WTC11 (cell line): ENCODE results near the gene LHX3. TPM values are rescaled to one million over a fixed set of nuclear protein-coding genes. Genes with fewer than 3 reads are reported as not detected.

Source experiments
- ATAC-seq: fragments of 200-7000 bp; cut with Tn5 transposase; 2 replicates; pipeline ENCODE4 v1.10.0; 2021; ENCODE audit warnings: mild to moderate bottlenecking, moderate library complexity
- CTCF ChIA-PET: fragments of 300-600 bp; sonication (Branson Sonifier 250); formaldehyde crosslinking; loops from one replicate; lab custom pipeline; 2021; ENCODE audit warnings: antibody characterized with exemption; lab: Charles Lee
- POLR2A ChIA-PET: fragments of 350-600 bp; sonication (Branson Sonifier 250); formaldehyde crosslinking; loops from one replicate; lab custom pipeline; 2021; ENCODE audit warnings: antibody characterized with exemption; lab: Charles Lee
- DNase-seq: peaks from one replicate; pipeline ENCODE4 v3.0.0; 2021; ENCODE audit warnings: low spot score
- H3K27ac Mint-ChIP-seq: 2 replicates; pipeline ENCODE4 v1.8.0; 2021; ENCODE audit warnings: mixed read lengths
- H3K27me3 Mint-ChIP-seq: 2 replicates; pipeline ENCODE4 v1.8.0; 2021; ENCODE audit warnings: low read depth, mild to moderate bottlenecking, moderate library complexity, mixed read lengths
- H3K36me3 Mint-ChIP-seq: 2 replicates; pipeline ENCODE4 v1.8.0; 2021; ENCODE audit warnings: mixed read lengths
- H3K4me1 Mint-ChIP-seq: 2 replicates; pipeline ENCODE4 v1.8.0; 2022; ENCODE audit warnings: mixed read lengths
- H3K4me3 Mint-ChIP-seq: 2 replicates; pipeline ENCODE4 v1.8.0; 2021; ENCODE audit warnings: mild to moderate bottlenecking, moderate library complexity, mixed read lengths
- H3K9me3 Mint-ChIP-seq: 2 replicates; pipeline ENCODE4 v1.8.0; 2021; ENCODE audit warnings: mixed read lengths
- AR ChIP-seq: fragments of 250-450 bp; sonication (Bioruptor Pico); IDR thresholded peaks from 2 replicates; pipeline ENCODE4 v1.9.0; 2021; ENCODE audit warnings: mild to moderate bottlenecking
- ARID4B ChIP-seq: sonication (generic); formaldehyde crosslinking; IDR thresholded peaks from 2 replicates; pipeline ENCODE4 v1.8.0; 2023; ENCODE audit warnings: missing genetic modification reagents, mild to moderate bottlenecking, borderline replicate concordance
- GABPB1 ChIP-seq: sonication (generic); formaldehyde crosslinking; IDR thresholded peaks from 2 replicates; pipeline ENCODE4 v1.8.1; 2023; ENCODE audit warnings: mild to moderate bottlenecking, missing genetic modification reagents
- GTF2I ChIP-seq: fragments of 250-450 bp; sonication (Bioruptor Pico); conservative IDR thresholded peaks from 2 replicates; pipeline ENCODE4 v1.4.0; 2021; ENCODE audit warnings: mild to moderate bottlenecking
- IRF1 ChIP-seq: sonication (generic); formaldehyde crosslinking; IDR thresholded peaks from 2 replicates; pipeline ENCODE4 v1.8.0; 2023; ENCODE audit warnings: missing genetic modification reagents
- KAT7 ChIP-seq: sonication (generic); formaldehyde crosslinking; IDR thresholded peaks from 2 replicates; pipeline ENCODE4 v1.8.1; 2023; ENCODE audit warnings: missing genetic modification reagents, mild to moderate bottlenecking, borderline replicate concordance
- NR3C1 ChIP-seq: sonication (generic); formaldehyde crosslinking; conservative IDR thresholded peaks from 2 replicates; pipeline ENCODE4 v1.8.1; 2023; ENCODE audit warnings: low read depth, mild to moderate bottlenecking, missing genetic modification reagents
- PREB ChIP-seq: sonication (generic); formaldehyde crosslinking; IDR thresholded peaks from 2 replicates; pipeline ENCODE4 v1.8.1; 2022; ENCODE audit warnings: mild to moderate bottlenecking, missing genetic modification reagents, moderate library complexity, borderline replicate concordance
- RORB ChIP-seq: fragments of 250-450 bp; sonication (Bioruptor Pico); IDR thresholded peaks from 2 replicates; pipeline ENCODE4 v1.9.0; 2021; ENCODE audit warnings: mild to moderate bottlenecking
- TEAD4 ChIP-seq: sonication (generic); formaldehyde crosslinking; IDR thresholded peaks from 2 replicates; pipeline ENCODE4 v1.8.0; 2022; ENCODE audit warnings: mild to moderate bottlenecking, missing genetic modification reagents
- USF1 ChIP-seq: sonication (generic); formaldehyde crosslinking; IDR thresholded peaks from 2 replicates; pipeline ENCODE4 v1.8.0; 2022; ENCODE audit warnings: mild to moderate bottlenecking, missing genetic modification reagents
- total RNA-seq: library from RNA; stranded (reverse); gene quantifications from 3 replicates; pipeline ENCODE4 v1.2.3, GENCODE V29; 2021
- TF ChIP-seq, protein P1 (sequence below): sonication (generic); formaldehyde crosslinking; IDR thresholded peaks from 2 replicates; pipeline ENCODE4 v1.8.0; 2022; ENCODE audit warnings: mild to moderate bottlenecking, missing genetic modification reagents
- TF ChIP-seq, protein P2 (sequence below): sonication (generic); formaldehyde crosslinking; IDR thresholded peaks from 2 replicates; pipeline ENCODE4 v1.8.1; 2023; ENCODE audit warnings: mild to moderate bottlenecking, missing genetic modification reagents
- TF ChIP-seq, protein P3 (sequence below): sonication (generic); formaldehyde crosslinking; IDR thresholded peaks from 2 replicates; pipeline ENCODE4 v1.8.0; 2023; ENCODE audit warnings: mild to moderate bottlenecking, missing genetic modification reagents

Gene LHX3
- total RNA-seq, 1 experiment from 2014 or later: not detected

DNA sequence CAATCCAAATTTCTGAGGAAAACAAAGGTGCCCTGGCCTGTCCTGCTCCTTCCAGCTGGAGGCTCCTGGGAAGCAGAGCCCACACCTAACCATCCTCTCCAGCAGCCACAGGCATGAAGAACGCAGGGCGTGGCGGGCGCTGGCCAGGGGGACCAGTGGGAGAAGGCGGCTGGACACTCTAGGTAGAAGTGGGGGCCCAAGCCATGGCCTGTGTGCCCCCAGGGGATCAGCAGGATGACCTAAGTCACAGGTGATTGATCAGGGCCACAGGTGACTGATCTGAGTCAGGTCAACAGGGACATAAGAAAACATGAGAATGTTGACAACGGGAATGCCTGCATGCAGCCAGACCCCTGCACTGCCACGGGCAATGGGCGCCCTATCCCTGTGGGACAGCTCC lies 37.3 kb upstream of the LHX3 start (continued):
- TF ChIP-seq AR (no peak), USF1 (CRISPR knock-in tag) (no peak), NR3C1 (CRISPR knock-in tag) (no peak), GABPB1 (CRISPR knock-in tag) (no peak)
- TF ChIP-seq, protein P1, sequence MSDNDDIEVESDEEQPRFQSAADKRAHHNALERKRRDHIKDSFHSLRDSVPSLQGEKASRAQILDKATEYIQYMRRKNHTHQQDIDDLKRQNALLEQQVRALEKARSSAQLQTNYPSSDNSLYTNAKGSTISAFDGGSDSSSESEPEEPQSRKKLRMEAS (CRISPR knock-in tag): no peak
- TF ChIP-seq, protein P2, sequence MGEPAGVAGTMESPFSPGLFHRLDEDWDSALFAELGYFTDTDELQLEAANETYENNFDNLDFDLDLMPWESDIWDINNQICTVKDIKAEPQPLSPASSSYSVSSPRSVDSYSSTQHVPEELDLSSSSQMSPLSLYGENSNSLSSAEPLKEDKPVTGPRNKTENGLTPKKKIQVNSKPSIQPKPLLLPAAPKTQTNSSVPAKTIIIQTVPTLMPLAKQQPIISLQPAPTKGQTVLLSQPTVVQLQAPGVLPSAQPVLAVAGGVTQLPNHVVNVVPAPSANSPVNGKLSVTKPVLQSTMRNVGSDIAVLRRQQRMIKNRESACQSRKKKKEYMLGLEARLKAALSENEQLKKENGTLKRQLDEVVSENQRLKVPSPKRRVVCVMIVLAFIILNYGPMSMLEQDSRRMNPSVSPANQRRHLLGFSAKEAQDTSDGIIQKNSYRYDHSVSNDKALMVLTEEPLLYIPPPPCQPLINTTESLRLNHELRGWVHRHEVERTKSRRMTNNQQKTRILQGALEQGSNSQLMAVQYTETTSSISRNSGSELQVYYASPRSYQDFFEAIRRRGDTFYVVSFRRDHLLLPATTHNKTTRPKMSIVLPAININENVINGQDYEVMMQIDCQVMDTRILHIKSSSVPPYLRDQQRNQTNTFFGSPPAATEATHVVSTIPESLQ (CRISPR knock-in tag): no peak

DNA sequence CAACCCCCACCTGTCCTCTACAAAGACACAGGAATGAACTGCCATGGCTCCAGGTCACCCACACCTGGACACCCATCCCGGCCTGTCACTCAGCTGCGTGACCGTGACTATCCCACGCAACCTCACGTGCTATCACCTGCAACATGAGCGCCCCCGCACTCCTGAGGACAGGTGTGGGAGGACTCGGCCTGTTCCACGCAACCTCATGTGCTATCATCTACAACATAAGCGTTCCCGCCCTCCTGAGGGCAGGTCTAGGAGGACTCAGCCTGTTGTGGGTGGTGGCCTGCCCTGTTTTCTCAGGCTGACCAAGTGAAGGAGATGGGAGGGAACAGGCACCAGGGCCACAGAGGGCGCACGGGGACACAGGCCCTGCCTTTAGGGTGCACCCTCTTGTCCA lies 36.6 kb upstream of the LHX3 start:
- H3K27me3 Mint-ChIP-seq: peaks cover 7% of the 10 kb centered on the region
- ATAC-seq (no peak), DNase-seq (no peak)
- H3K4me1 Mint-ChIP-seq: peaks cover 28% of the 10 kb centered on the region
- H3K36me3 Mint-ChIP-seq: no peaks in the 10 kb centered on the region
- no peak for TF ChIP-seq RORB (CRISPR knock-in tag)
- TF ChIP-seq, protein P3, sequence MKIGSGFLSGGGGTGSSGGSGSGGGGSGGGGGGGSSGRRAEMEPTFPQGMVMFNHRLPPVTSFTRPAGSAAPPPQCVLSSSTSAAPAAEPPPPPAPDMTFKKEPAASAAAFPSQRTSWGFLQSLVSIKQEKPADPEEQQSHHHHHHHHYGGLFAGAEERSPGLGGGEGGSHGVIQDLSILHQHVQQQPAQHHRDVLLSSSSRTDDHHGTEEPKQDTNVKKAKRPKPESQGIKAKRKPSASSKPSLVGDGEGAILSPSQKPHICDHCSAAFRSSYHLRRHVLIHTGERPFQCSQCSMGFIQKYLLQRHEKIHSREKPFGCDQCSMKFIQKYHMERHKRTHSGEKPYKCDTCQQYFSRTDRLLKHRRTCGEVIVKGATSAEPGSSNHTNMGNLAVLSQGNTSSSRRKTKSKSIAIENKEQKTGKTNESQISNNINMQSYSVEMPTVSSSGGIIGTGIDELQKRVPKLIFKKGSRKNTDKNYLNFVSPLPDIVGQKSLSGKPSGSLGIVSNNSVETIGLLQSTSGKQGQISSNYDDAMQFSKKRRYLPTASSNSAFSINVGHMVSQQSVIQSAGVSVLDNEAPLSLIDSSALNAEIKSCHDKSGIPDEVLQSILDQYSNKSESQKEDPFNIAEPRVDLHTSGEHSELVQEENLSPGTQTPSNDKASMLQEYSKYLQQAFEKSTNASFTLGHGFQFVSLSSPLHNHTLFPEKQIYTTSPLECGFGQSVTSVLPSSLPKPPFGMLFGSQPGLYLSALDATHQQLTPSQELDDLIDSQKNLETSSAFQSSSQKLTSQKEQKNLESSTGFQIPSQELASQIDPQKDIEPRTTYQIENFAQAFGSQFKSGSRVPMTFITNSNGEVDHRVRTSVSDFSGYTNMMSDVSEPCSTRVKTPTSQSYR (CRISPR knock-in tag): no peak
- no peak for TF ChIP-seq PREB (CRISPR knock-in tag)
- H3K27ac Mint-ChIP-seq: peak overlapping the region; percentile 13; the same call in 1 of the 2 replicates
- ChIA-PET CTCF (interaction anchor here (1.4 kb wide), 1 partner anchor 14 kb away, joined by 3 read pairs; no protein-coding TSS in a partner anchor), POLR2A (no interaction called here)
- no peaks in the 10 kb centered on the region for H3K9me3 Mint-ChIP-seq
- no peak overlapping the region for H3K4me3 Mint-ChIP-seq

DNA sequence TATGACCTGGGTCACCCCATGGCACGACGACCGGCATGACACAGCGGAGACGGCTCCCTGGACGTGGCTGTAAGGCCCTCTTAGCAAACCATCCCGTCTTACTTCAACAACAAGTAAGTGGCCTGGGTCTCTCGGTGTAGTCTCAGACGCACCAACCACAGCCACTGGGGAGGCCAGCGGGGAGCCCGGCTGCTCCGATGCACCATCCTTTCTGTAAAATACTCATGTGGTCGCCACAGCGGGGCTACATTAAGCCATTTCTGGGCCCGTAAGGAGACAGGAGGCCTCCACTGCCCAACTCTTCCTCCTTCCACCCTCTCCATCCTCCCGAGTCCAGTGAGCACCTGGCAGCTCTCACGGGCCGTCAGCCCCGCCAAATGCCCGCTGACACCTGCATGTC lies 36.0 kb upstream of the LHX3 start:
- TF ChIP-seq KAT7 (no peak), TEAD4 (CRISPR knock-in tag) (no peak), GTF2I (no peak), ARID4B (CRISPR knock-in tag) (no peak), IRF1 (CRISPR knock-in tag) (no peak)

More for the DNA sequence above, 36.0 kb upstream of the LHX3 start:
- peaks cover under 1% of the 10 kb centered on the region for H3K27me3 Mint-ChIP-seq
- CTCF ChIA-PET: no interaction called here
- H3K4me3 Mint-ChIP-seq: no peak overlapping the region
- POLR2A ChIA-PET: no interaction called here
- DNase-seq (no peak), ATAC-seq (no peak)
- peaks cover 25% of the 10 kb centered on the region for H3K4me1 Mint-ChIP-seq
- H3K36me3 Mint-ChIP-seq: no peaks in the 10 kb centered on the region
- no peaks in the 10 kb centered on the region for H3K9me3 Mint-ChIP-seq
- peak overlapping the region; percentile 13; the same call in 1 of the 2 replicates for H3K27ac Mint-ChIP-seq
